A549 (cell line): ENCODE measurements around the gene PARD3B.

ENCODE experiments used
- CTCF ChIP-seq: fragments of >200 bp; sonication (Bioruptor Twin); formaldehyde crosslinking; IDR thresholded peaks from 3 replicates; pipeline ENCODE4 v1.5.1; 2016
- POLR2A ChIP-seq: IDR thresholded peaks from 2 replicates; pipeline ENCODE4 v1.6.1; 2012; ENCODE audit warnings: mild to moderate bottlenecking, low read length
- TF ChIP-seq, protein P1 (sequence below): IDR thresholded peaks from 2 replicates; pipeline ENCODE4 v1.6.1; 2012

- TF ChIP-seq POLR2A (no peak), CTCF (no peak)
- TF ChIP-seq, protein P1, sequence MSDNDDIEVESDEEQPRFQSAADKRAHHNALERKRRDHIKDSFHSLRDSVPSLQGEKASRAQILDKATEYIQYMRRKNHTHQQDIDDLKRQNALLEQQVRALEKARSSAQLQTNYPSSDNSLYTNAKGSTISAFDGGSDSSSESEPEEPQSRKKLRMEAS, result no peak
These were observed 1048.6 kb downstream of the PARD3B start for GRCh38 chr2:205593891-205594290.
